Hematopoietic multipotent progenitor cell (in vitro differentiated cells): ENCODE measurements around the gene PRODH2. TPM values are rescaled to one million over a fixed set of nuclear protein-coding genes. Genes with fewer than 3 reads are reported as not detected.

Experiments used
- total RNA-seq: library from RNA; depleted of rRNA; stranded (reverse); fragments of >200 nt; gene quantifications from one replicate; pipeline ENCODE4 v1.2.3, GENCODE V29; 2012

The PRODH2 gene
- total RNA-seq, 1 donor = not detected

Other genes starting within 250 kb of the PRODH2 start
- not detected for gene ATP4A, start 249.2 kb downstream of the PRODH2 start, total RNA-seq
- not detected for gene PMIS2, start 226.7 kb downstream of the PRODH2 start, total RNA-seq
- 23.4 TPM for gene HAUS5, start 200.1 kb downstream of the PRODH2 start, total RNA-seq
- gene RBM42, start 183.8 kb downstream of the PRODH2 start, total RNA-seq = 47.7 TPM
- 1.1 TPM for gene ETV2, start 171.1 kb downstream of the PRODH2 start, total RNA-seq
- 399 TPM for gene COX6B1, start 164.5 kb downstream of the PRODH2 start, total RNA-seq
- not detected for gene UPK1A, start 146.3 kb downstream of the PRODH2 start, total RNA-seq
- under 0.01 TPM for gene ZBTB32, start 108.3 kb downstream of the PRODH2 start, total RNA-seq
- gene KMT2B, start 94.8 kb downstream of the PRODH2 start, total RNA-seq = 28.8 TPM
- 18.9 TPM for gene IGFLR1, start 70.4 kb downstream of the PRODH2 start, total RNA-seq
- 12.1 TPM for gene U2AF1L4, start 67.4 kb downstream of the PRODH2 start, total RNA-seq
- gene PSENEN, start 67.2 kb downstream of the PRODH2 start, total RNA-seq = 14.3 TPM
- gene LIN37, start 64.3 kb downstream of the PRODH2 start, total RNA-seq = 11.6 TPM
- gene HSPB6, start 55.8 kb downstream of the PRODH2 start, total RNA-seq = 0.27 TPM
- gene PROSER3, start 54.7 kb downstream of the PRODH2 start, total RNA-seq = 13.5 TPM
- gene ARHGAP33, start 37.3 kb downstream of the PRODH2 start, total RNA-seq = 37.2 TPM
- gene NPHS1, start 39.7 kb upstream of the PRODH2 start, total RNA-seq = not detected
- not detected for gene KIRREL2, start 44.1 kb upstream of the PRODH2 start, total RNA-seq
- not detected for gene APLP1, start 55.7 kb upstream of the PRODH2 start, total RNA-seq
- 50.1 TPM for gene NFKBID, start 87.7 kb upstream of the PRODH2 start, total RNA-seq
- 63.3 TPM for gene HCST, start 89.7 kb upstream of the PRODH2 start, total RNA-seq
- 25.0 TPM for gene TYROBP, start 95.5 kb upstream of the PRODH2 start, total RNA-seq
- gene LRFN3, start 123.5 kb upstream of the PRODH2 start, total RNA-seq = 2.4 TPM
- gene SDHAF1, start 182.3 kb upstream of the PRODH2 start, total RNA-seq = 34.7 TPM
- under 0.01 TPM for gene SYNE4, start 196.0 kb upstream of the PRODH2 start, total RNA-seq
- gene ALKBH6, start 201.4 kb upstream of the PRODH2 start, total RNA-seq = 13.7 TPM
- 13.7 TPM for gene CLIP3, start 220.0 kb upstream of the PRODH2 start, total RNA-seq
- 8.3 TPM for gene THAP8, start 241.4 kb upstream of the PRODH2 start, total RNA-seq
- gene WDR62, start 242.1 kb upstream of the PRODH2 start, total RNA-seq = 5.9 TPM